HG03095 (cell line): Measurements from ENCODE around the gene OPCML.

Source experiments
- ATAC-seq: cut with Tn5 transposase; IDR thresholded peaks from one replicate; pipeline ENCODE4 v1.9.1; 2021; ENCODE audit warnings: moderate library complexity; ENCODE audit not compliant: unreplicated experiment

The OPCML gene

GRCh38 chr11:133504906-133505305, 27.4 kb downstream of the OPCML start:
- ATAC-seq, result no peak

GRCh38 chr11:133503776-133504175, 28.5 kb downstream of the OPCML start:
- ATAC-seq, result no peak

- ATAC-seq, result no peak
Observed at GRCh38 chr11:133503236-133503635, 29.1 kb downstream of the OPCML start.

GRCh38 chr11:133501643-133502539, 30.4 kb downstream of the OPCML start:
- ATAC-seq, result no peak

- no peak for ATAC-seq
Observed at GRCh38 chr11:133500936-133501335, 31.4 kb downstream of the OPCML start.

- no peak for ATAC-seq
Observed at GRCh38 chr11:133500435-133500834, 31.9 kb downstream of the OPCML start.

- ATAC-seq, result no peak
Observed at GRCh38 chr11:133498969-133499368, 33.3 kb downstream of the OPCML start.

- no peak for ATAC-seq
Observed at GRCh38 chr11:133497477-133498140, 34.7 kb downstream of the OPCML start.

- no peak for ATAC-seq
Observed at GRCh38 chr11:133492895-133493294, 39.4 kb downstream of the OPCML start.

- no peak for ATAC-seq
Observed at GRCh38 chr11:133491680-133492383, 40.5 kb downstream of the OPCML start.

- no peak for ATAC-seq
Observed at GRCh38 chr11:133480722-133481121, 51.6 kb downstream of the OPCML start.

- no peak for ATAC-seq
Observed at GRCh38 chr11:133479209-133479608, 53.1 kb downstream of the OPCML start.

- no peak for ATAC-seq
Observed at GRCh38 chr11:133477251-133477625, 55.1 kb downstream of the OPCML start.

GRCh38 chr11:133476570-133477250, 55.6 kb downstream of the OPCML start:
- no peak for ATAC-seq

- ATAC-seq, result no peak
Observed at GRCh38 chr11:133474461-133474860, 57.8 kb downstream of the OPCML start.

GRCh38 chr11:133467686-133468085, 64.6 kb downstream of the OPCML start:
- no peak for ATAC-seq

GRCh38 chr11:133443206-133443747, 89.0 kb downstream of the OPCML start:
- no peak for ATAC-seq

- no peak for ATAC-seq
Observed at GRCh38 chr11:133441964-133442660, 90.2 kb downstream of the OPCML start.

GRCh38 chr11:133425992-133426391, 106.3 kb downstream of the OPCML start:
- ATAC-seq, result no peak

- ATAC-seq, result no peak
Observed at GRCh38 chr11:133425245-133425644, 107.1 kb downstream of the OPCML start.
